T-cell (primary cell): ENCODE measurements around the gene C22orf15. TPM values are rescaled to one million over a fixed set of nuclear protein-coding genes. Genes with fewer than 3 reads are reported as not detected.

Experiments used
- ATAC-seq, 4 experiments: fragments of 200-7000 bp in 3 of 4; fragments of 150-1000 bp in 1 of 4; cut with Tn5 transposase; replicated peaks in 1 of 4; 1 replicate in 3 of 4; 2 replicates in 1 of 4; pipeline ENCODE4 v1.10.0; 2021; ENCODE audit warnings: moderate library complexity in 3 of 4, mild to moderate bottlenecking in 2 of 4, moderate number of reproducible peaks in 1 of 4
- CTCF ChIA-PET, 2 donors: fragments of 300-600 bp; sonication (Branson Sonifier 250); formaldehyde crosslinking; loops; one replicate each; lab custom pipeline; 2022; ENCODE audit warnings: antibody characterized with exemption in 2 of 2; lab: Charles Lee
- POLR2A ChIA-PET, 2 donors: fragments of 300-600 bp; sonication (Branson Sonifier 250); formaldehyde crosslinking; loops; one replicate each; lab custom pipeline; 2022; ENCODE audit warnings: antibody characterized with exemption in 2 of 2; lab: Charles Lee
- DNase-seq, 35 experiments: peaks; one replicate each; pipeline versions ENCODE4 v3.0.0 to v3.0.0-alpha.2; 2013 to 2023
- H3K27ac ChIP-seq: one replicate; pipeline ENCODE4 v1.5.1; 2013; ENCODE audit warnings: low read length
- H3K27me3 ChIP-seq, 2 experiments: replicated peaks in 1 of 2; 1 replicate in 1 of 2; 2 replicates in 1 of 2; pipeline versions ENCODE4 v1.6.1 to v1.7.0; 2013; ENCODE audit warnings: low read length in 1 of 2, mixed read lengths in 1 of 2; ENCODE audit not compliant: control insufficient read depth in 2 of 2, insufficient read depth in 2 of 2; ENCODE audit errors: extremely low read depth in 1 of 2
- H3K36me3 ChIP-seq, 2 donors: 1 replicate in 1 of 2; 2 replicates in 1 of 2; pipeline versions ENCODE4 v1.6.1 to v1.7.0; 2013; ENCODE audit warnings: low read length in 1 of 2; ENCODE audit not compliant: control insufficient read depth in 2 of 2, insufficient read depth in 1 of 2; ENCODE audit errors: extremely low read depth in 1 of 2
- H3K4me1 ChIP-seq, 2 experiments: 1 replicate in 1 of 2; 2 replicates in 1 of 2; pipeline versions ENCODE4 v1.6.1 to v1.7.0; 2013; ENCODE audit warnings: low read length in 2 of 2, mixed read lengths in 1 of 2; ENCODE audit not compliant: insufficient read depth in 2 of 2, control insufficient read depth in 1 of 2; ENCODE audit errors: extremely low read depth in 1 of 2
- H3K4me3 ChIP-seq, 2 donors: 1 replicate in 1 of 2; 2 replicates in 1 of 2; pipeline versions ENCODE4 v1.5.1 to v1.7.0; 2013; ENCODE audit warnings: mild to moderate bottlenecking in 2 of 2, low read length in 1 of 2, moderate library complexity in 1 of 2; ENCODE audit not compliant: control insufficient read depth in 1 of 2; ENCODE audit errors: extremely low read depth in 1 of 2
- H3K9me3 ChIP-seq: 2 replicates; pipeline ENCODE4 v1.7.0; 2013
- H3K27ac Mint-ChIP-seq, 2 donors: one replicate each; pipeline ENCODE4 v1.8.0; 2020 to 2021; ENCODE audit warnings: mild to moderate bottlenecking in 2 of 2, mixed read lengths in 2 of 2
- H3K27me3 Mint-ChIP-seq, 2 donors: one replicate each; pipeline ENCODE4 v1.8.0; 2021 to 2022; ENCODE audit warnings: mixed read lengths in 2 of 2
- H3K36me3 Mint-ChIP-seq: one replicate; pipeline ENCODE4 v1.8.0; 2021; ENCODE audit warnings: mixed read lengths
- H3K4me1 Mint-ChIP-seq, 3 donors: one replicate each; pipeline ENCODE4 v1.8.0; 2020 to 2022; ENCODE audit warnings: mixed read lengths in 3 of 3, mild to moderate bottlenecking in 1 of 3
- H3K4me3 Mint-ChIP-seq, 3 donors: one replicate each; pipeline ENCODE4 v1.8.0; 2020 to 2022; ENCODE audit warnings: mild to moderate bottlenecking in 3 of 3, mixed read lengths in 3 of 3, moderate library complexity in 3 of 3
- H3K9me3 Mint-ChIP-seq, 3 donors: one replicate each; pipeline ENCODE4 v1.8.0; 2020 to 2022; ENCODE audit warnings: mixed read lengths in 3 of 3
- WGBS: methylation state at CpG from one replicate; pipeline ENCODE4 v1.1.5; 2013; ENCODE audit warnings: missing lambda C conversion rate; ENCODE audit not compliant: insufficient coverage; 5-methylcytosine and 5-hydroxymethylcytosine counted together
- total RNA-seq, 35 experiments: library from RNA in 6 of 35; stranded (reverse) in 6 of 35; fragments of 120-200 nt in 1 of 35; gene quantifications; one replicate each; pipeline versions ENCODE4 v1.2.1 to v1.2.4 and lab custom pipeline; 2013 to 2026

C22orf15 gene
- total RNA-seq, 5 donors from 2014 or later (not counting 1 experiment from before 2014, with no cell fraction given), result 0.58 to 2.2 (median 1.9) TPM

DNA sequence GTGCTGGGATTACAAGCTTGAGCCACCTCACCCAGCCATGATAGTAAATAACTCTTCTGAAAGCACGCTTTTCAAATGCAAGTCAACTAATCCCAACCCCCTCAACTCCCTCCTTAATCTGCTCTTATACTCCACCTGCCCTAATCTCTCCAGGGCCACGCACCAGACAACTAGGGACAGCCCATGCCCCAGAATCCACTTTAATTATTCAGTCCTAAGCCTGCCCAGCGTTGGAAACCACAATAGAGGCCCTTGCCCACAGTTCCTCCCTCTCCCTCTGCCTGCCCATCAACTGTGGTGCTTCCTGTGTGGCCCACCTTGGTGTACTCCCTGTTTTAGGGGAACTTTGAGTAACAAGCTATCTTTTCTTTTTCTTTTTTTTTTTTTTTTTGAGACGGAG, 5.9 kb upstream of the C22orf15 start:
- H3K4me3 ChIP-seq, result no peak overlapping the region
- DNase-seq, result no peak
- Mint-ChIP-seq H3K36me3 (no peaks in the 10 kb centered on the region), H3K27me3 (no peaks in the 10 kb centered on the region), H3K4me1 (peaks cover 0 to 10% (median 0%) of the 10 kb centered on the region in 3 donors), H3K9me3 (no peaks in the 10 kb centered on the region), H3K4me3 (no peak overlapping the region), H3K27ac (no peak overlapping the region)
- no peaks in the 10 kb centered on the region for H3K27me3 ChIP-seq
- WGBS, result 45% methylated on average over 3 of the region's 4 CpGs
- CTCF ChIA-PET, result interaction anchor here in 1 of 2 donors (0.7 kb wide), 2 partner anchors 10 to 247 kb away, joined by 3 to 5 read pairs; no protein-coding TSS in a partner anchor
- H3K27ac ChIP-seq, result no peak overlapping the region
- H3K9me3 ChIP-seq, result no peaks in the 10 kb centered on the region
- ATAC-seq, result no peak
- POLR2A ChIA-PET, result interaction anchor here in 1 of 2 donors (0.7 kb wide), 1 partner anchor 15 kb away, joined by 10 read pairs; no protein-coding TSS in a partner anchor
- no peaks in the 10 kb centered on the region for H3K36me3 ChIP-seq
- peaks cover 0 to under 1% of the 10 kb centered on the region in 2 experiments for H3K4me1 ChIP-seq

DNA sequence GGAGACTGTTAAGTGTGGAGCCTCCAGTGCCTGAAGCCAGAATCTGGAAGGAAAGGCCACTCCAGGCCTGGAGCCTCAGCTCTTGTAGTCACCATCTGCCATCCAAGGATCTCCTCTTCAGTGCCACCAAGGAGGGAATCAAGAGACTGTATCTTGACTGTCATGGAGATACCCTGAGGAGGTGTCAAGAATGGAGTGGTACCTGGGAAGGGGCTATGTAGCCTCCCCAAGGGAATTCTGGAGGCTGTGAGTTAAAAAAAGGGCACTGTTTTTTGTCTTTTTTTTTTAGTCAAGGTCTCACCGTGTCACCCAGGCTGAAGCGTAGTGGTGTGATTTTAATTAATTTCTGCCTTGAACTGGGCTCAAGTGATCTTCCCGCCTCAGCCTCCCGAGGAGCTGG, 3.2 kb upstream of the C22orf15 start:
- Mint-ChIP-seq H3K9me3 (no peaks in the 10 kb centered on the region), H3K36me3 (no peaks in the 10 kb centered on the region), H3K27me3 (no peaks in the 10 kb centered on the region), H3K4me3 (no peak overlapping the region), H3K27ac (no peak overlapping the region), H3K4me1 (peaks cover 16 to 27% (median 19%) of the 10 kb centered on the region in 3 donors)
- Histone ChIP-seq H3K27ac (no peak overlapping the region), H3K9me3 (no peaks in the 10 kb centered on the region), H3K4me3 (no peak overlapping the region), H3K4me1 (peaks cover 11 to 22% of the 10 kb centered on the region in 2 experiments), H3K27me3 (no peaks in the 10 kb centered on the region), H3K36me3 (peaks cover 0 to 3% of the 10 kb centered on the region in 2 donors)
- ChIA-PET CTCF (no interaction called here), POLR2A (no interaction called here)
- ATAC-seq, result no peak
- WGBS, result 98% methylated on average over 4 of the region's 4 CpGs
- DNase-seq, result no peak

DNA sequence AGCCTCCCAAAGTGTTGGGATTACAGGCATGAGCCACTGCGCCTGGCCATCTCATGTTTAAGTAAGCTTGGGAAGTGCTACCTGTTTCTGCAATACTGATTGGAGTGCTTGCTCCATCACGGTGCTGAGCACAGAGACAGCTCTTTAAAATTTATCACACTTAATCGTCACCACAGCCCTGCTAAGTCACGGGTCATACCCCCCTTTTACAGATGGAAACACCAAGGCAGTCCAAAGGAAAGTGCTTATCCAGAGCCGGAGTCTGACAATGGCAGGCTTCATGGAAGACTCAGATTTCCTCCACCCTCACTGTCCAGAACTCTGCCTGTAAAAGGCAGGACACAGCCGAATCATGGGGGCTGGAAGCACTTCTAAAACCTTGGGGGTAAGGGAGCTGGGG, 2.7 kb upstream of the C22orf15 start:
- no peak overlapping the region for H3K27ac Mint-ChIP-seq
- DNase-seq, result no peak
- POLR2A ChIA-PET, result interaction anchor here in 1 of 2 donors (0.7 kb wide), 1 partner anchor 114 kb away, joined by 6 read pairs; no protein-coding TSS in a partner anchor
- Histone ChIP-seq H3K4me3 (no peak overlapping the region), H3K4me1 (peaks cover 11 to 27% of the 10 kb centered on the region in 2 experiments), H3K27me3 (no peaks in the 10 kb centered on the region), H3K36me3 (peaks cover 2 to 3% of the 10 kb centered on the region in 2 donors), H3K9me3 (no peaks in the 10 kb centered on the region), H3K27ac (no peak overlapping the region)
- no peak overlapping the region for H3K4me3 Mint-ChIP-seq
- CTCF ChIA-PET, result no interaction called here
- ATAC-seq, result no peak
- no peaks in the 10 kb centered on the region for H3K36me3 Mint-ChIP-seq
- peaks cover 18 to 31% (median 23%) of the 10 kb centered on the region in 3 donors for H3K4me1 Mint-ChIP-seq
- 78% methylated on average over 3 of the region's 6 CpGs for WGBS
- H3K9me3 Mint-ChIP-seq, result no peaks in the 10 kb centered on the region
- no peaks in the 10 kb centered on the region for H3K27me3 Mint-ChIP-seq

DNA sequence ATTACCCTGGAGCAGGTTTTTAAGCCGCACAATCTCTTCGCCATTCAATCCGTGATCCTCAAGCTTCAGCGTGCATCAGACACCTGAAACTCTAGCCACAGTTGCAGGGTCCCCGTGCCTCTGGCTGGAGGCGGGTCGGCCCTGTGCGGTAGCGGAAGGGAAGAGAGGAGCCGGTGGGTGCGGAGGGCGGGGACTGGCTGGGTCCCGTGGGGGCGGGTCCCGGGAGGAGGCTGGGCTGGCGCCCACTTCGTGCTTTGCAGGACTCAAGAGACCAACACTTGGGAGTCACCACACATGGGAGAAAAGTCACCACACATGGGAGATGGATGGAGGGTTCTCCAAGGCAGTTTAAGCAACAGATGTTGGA, 772 bp downstream of the C22orf15 start:
- peak overlapping the region; percentile 64 to 84 (median 71) for H3K4me3 Mint-ChIP-seq
- H3K27me3 Mint-ChIP-seq, result no peaks in the 10 kb centered on the region
- ATAC-seq (peak; percentile 52 to 67 (median 62)), DNase-seq (peak in 19 of 35 experiments; percentile 28 to 64 (median 44))
- H3K27ac Mint-ChIP-seq, result peak overlapping the region; percentile 63 to 90
- CTCF ChIA-PET, result interaction anchor here in 1 of 2 donors (0.5 kb wide), 1 partner anchor 155 kb away, joined by 3 read pairs; no protein-coding TSS in a partner anchor
- Histone ChIP-seq H3K36me3 (peaks cover 2 to 3% of the 10 kb centered on the region in 2 donors), H3K4me3 (peak overlapping the region; percentile 43 to 44), H3K27ac (no peak overlapping the region), H3K4me1 (peaks cover 18 to 57% of the 10 kb centered on the region in 2 experiments), H3K9me3 (no peaks in the 10 kb centered on the region), H3K27me3 (no peaks in the 10 kb centered on the region)
- POLR2A ChIA-PET, result no interaction called here
- no peaks in the 10 kb centered on the region for H3K36me3 Mint-ChIP-seq
- no peaks in the 10 kb centered on the region for H3K9me3 Mint-ChIP-seq
- 19% methylated on average over 15 of the region's 17 CpGs for WGBS
- peaks cover 28 to 49% (median 42%) of the 10 kb centered on the region in 3 donors for H3K4me1 Mint-ChIP-seq

DNA sequence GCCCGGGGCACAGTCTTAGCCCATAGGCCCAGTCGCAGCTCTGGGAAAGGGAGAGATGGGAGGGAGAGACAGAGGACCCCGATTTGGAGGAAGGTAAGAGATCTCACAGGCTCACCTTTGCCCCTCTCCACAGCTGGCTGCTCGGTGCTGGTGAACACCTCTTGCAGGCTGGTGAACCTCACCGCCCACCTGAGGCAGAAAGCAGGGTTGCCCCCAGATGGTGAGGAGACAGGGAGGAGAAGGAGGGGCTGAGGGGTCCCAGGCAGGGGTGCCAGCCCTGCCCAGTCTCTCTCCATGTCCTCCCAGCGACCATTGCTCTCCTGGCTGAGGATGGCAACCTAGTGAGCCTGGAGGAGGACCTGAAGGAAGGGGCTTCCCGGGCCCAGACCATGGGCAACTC, 1.2 kb downstream of the C22orf15 start:
- Histone ChIP-seq H3K9me3 (no peaks in the 10 kb centered on the region), H3K27ac (no peak overlapping the region), H3K4me1 (peaks cover 18 to 59% of the 10 kb centered on the region in 2 experiments), H3K36me3 (peaks cover 2 to 3% of the 10 kb centered on the region in 2 donors), H3K27me3 (peaks cover 0 to 1% of the 10 kb centered on the region in 2 experiments), H3K4me3 (peak overlapping the region; percentile 43 to 44)
- ChIA-PET POLR2A (no interaction called here), CTCF (no interaction called here)
- no peak for DNase-seq
- Mint-ChIP-seq H3K9me3 (no peaks in the 10 kb centered on the region), H3K4me3 (peak overlapping the region; percentile 64 to 84 (median 71)), H3K4me1 (peaks cover 28 to 49% (median 42%) of the 10 kb centered on the region in 3 donors), H3K27ac (peak overlapping the region; percentile 63 to 90), H3K36me3 (no peaks in the 10 kb centered on the region), H3K27me3 (no peaks in the 10 kb centered on the region)
- ATAC-seq, result no peak
- WGBS, result 66% methylated on average over 3 of the region's 7 CpGs

DNA sequence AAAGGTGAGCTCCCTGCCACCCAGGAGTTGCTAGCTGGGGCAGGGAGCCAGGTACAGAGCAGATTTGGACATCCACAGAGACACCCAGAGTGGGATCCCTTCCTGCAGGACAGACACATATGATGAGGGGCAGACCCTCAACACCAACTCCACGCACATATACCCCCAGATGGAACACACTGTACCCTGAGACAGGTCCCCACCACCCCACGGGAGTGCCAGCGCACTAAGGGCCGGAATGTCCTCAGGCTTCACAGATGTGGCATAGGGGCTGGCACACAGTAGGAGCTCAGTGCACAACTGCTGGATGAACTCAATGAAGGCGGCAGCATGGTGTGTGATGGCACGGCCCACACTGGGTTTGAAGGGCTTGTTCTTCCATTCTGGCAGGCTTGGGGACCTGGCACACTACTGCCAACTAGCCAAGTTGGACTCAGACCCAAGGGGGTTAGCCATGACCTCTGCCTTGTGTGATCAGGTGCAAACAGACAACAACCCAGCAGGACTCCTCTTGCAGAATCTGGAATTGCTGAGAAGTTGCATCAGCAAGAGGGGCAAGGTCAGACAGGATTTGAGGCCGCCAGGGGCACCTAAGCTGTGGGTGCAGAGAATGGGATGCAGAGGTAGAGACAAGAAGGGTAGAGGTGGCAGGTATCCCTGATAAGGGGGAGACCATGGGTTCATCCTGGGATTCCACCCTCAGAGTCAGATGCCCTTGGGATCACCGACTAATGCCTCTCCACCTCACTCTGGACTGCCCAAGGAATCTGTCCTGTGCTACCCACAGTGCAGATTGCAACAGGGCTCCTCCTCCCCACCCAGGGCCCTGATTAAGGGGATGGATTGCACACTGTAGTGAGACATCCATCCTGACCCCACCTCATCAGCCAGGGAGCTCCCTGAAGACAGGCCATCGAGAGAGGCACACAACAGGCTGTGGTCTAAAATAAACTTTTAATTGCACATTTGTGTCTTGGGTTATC, 2.4 kb downstream of the C22orf15 start:
- peak overlapping the region in 1 of 2 donors; percentile 72 for H3K27ac Mint-ChIP-seq
- 97% methylated on average over 8 of the region's 9 CpGs for WGBS
- Histone ChIP-seq H3K36me3 (peaks cover 2 to 3% of the 10 kb centered on the region in 2 donors), H3K27ac (no peak overlapping the region), H3K4me1 (peaks cover 18 to 60% of the 10 kb centered on the region in 2 experiments), H3K4me3 (no peak overlapping the region), H3K27me3 (peaks cover 0 to 7% of the 10 kb centered on the region in 2 experiments), H3K9me3 (no peaks in the 10 kb centered on the region)
- DNase-seq (no peak), ATAC-seq (no peak)
- H3K4me3 Mint-ChIP-seq, result peak overlapping the region; percentile 25 to 56 (median 47)
- H3K27me3 Mint-ChIP-seq, result no peaks in the 10 kb centered on the region
- no peaks in the 10 kb centered on the region for H3K9me3 Mint-ChIP-seq
- CTCF ChIA-PET, result no interaction called here
- POLR2A ChIA-PET, result no interaction called here
- H3K36me3 Mint-ChIP-seq, result no peaks in the 10 kb centered on the region
- H3K4me1 Mint-ChIP-seq, result peaks cover 28 to 53% (median 42%) of the 10 kb centered on the region in 3 donors
